Bronchial epithelial cell (primary cell): ENCODE data around the gene LIPK. TPM values are rescaled to one million over a fixed set of nuclear protein-coding genes. Genes with fewer than 3 reads are reported as not detected.

ENCODE experiments used
- DNase-seq: peaks from one replicate; pipeline ENCODE4 v3.0.0-alpha.2; 2010; ENCODE audit warnings: low read depth
- FAIRE-seq: peaks from 2 replicates; lab custom pipeline; 2011; peaks lifted over from hg19 to GRCh38; lab: Jason Lieb, UNC
- H3K27me3 ChIP-seq: 2 replicates; pipeline ENCODE4 v1.5.1; 2011; ENCODE audit warnings: low read length; ENCODE audit not compliant: control insufficient read depth, insufficient read depth
- H3K36me3 ChIP-seq: 2 replicates; pipeline ENCODE4 v1.5.1; 2011; ENCODE audit warnings: low read length; ENCODE audit not compliant: control insufficient read depth, insufficient read depth
- H3K4me3 ChIP-seq: 2 replicates; pipeline ENCODE4 v1.5.1; 2011; ENCODE audit warnings: mild to moderate bottlenecking, low read depth, low read length, control low read depth
- total RNA-seq: library from RNA; depleted of rRNA; stranded (reverse); fragments of >200 nt; gene quantifications from 2 replicates; pipeline ENCODE4 v1.2.1, GENCODE V29; 2014
- TF ChIP-seq, protein P1 (sequence below): IDR thresholded peaks from 2 replicates; pipeline ENCODE4 v1.5.1; 2011; ENCODE audit warnings: mild to moderate bottlenecking, moderate library complexity, low read length, control low read depth, inconsistent platforms; ENCODE audit not compliant: insufficient read depth, severe bottlenecking

The LIPK gene, protein sequence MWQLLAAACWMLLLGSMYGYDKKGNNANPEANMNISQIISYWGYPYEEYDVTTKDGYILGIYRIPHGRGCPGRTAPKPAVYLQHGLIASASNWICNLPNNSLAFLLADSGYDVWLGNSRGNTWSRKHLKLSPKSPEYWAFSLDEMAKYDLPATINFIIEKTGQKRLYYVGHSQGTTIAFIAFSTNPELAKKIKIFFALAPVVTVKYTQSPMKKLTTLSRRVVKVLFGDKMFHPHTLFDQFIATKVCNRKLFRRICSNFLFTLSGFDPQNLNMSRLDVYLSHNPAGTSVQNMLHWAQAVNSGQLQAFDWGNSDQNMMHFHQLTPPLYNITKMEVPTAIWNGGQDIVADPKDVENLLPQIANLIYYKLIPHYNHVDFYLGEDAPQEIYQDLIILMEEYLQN
- total RNA-seq, result 0.13 TPM in 1 of 2 replicates, not detected in the other

- no peaks in the 10 kb centered on the region for H3K36me3 ChIP-seq
- no peaks in the 10 kb centered on the region for H3K27me3 ChIP-seq
- FAIRE-seq, result no peak
- DNase-seq, result peak; percentile 94
- TF ChIP-seq, protein P1, sequence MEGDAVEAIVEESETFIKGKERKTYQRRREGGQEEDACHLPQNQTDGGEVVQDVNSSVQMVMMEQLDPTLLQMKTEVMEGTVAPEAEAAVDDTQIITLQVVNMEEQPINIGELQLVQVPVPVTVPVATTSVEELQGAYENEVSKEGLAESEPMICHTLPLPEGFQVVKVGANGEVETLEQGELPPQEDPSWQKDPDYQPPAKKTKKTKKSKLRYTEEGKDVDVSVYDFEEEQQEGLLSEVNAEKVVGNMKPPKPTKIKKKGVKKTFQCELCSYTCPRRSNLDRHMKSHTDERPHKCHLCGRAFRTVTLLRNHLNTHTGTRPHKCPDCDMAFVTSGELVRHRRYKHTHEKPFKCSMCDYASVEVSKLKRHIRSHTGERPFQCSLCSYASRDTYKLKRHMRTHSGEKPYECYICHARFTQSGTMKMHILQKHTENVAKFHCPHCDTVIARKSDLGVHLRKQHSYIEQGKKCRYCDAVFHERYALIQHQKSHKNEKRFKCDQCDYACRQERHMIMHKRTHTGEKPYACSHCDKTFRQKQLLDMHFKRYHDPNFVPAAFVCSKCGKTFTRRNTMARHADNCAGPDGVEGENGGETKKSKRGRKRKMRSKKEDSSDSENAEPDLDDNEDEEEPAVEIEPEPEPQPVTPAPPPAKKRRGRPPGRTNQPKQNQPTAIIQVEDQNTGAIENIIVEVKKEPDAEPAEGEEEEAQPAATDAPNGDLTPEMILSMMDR, result no peak
- H3K4me3 ChIP-seq, result no peak within 1 kb of the TSS
These were observed at the start of gene LIPK for GRCh38 chr10:88705958-88706357. Gene LIPK (plus strand): TSS chr10:88706249. CDS start chr10:88724544, 18,295 bp downstream.

- peak; percentile 88 for DNase-seq
- Histone ChIP-seq H3K36me3 (no peaks in the 10 kb centered on the region), H3K4me3 (no peak overlapping the region), H3K27me3 (no peaks in the 10 kb centered on the region)
- FAIRE-seq, result no peak
- TF ChIP-seq, protein P1, result no peak
These were observed 48.1 kb upstream of the LIPK start for GRCh38 chr10:88657901-88658300.

DNA sequence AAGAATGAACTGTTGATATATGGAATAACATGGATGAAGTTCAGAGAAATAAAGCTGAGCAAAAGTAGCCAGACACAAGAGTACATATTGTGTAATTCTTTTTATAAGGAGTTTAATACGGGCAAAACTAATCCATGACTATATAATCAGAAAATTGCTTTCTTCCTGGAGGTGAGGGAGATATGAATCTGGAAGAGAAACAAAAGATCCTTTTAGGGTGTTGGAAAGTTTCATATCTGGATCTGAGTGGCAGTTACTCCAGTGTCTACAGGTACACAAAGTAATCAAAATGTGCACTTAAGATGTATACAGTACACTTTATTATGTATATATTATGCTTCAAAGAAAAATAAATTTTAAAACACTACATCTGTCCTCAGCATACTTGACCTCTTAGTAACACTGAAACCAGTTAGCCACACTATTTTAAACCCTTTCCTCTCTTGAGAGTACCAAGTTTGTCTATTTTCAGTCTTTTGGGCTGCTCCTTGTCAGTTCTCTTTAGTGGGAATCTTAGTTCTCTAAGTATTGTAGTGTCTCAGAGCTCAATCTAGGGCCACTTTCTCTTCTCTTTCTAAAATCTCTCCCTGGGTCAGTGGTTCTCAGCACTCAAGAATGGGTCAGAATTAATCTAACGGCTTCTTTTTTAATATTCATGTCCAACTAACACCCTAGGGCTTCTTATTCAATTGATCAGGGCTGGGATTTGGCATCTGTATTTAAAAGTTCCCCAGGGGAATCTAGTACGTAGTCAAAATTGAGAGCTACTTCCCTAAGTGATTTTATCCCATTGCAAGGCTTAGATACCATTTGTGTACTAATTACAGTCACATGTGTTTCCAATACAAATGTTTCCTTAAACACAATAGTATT lies 46.1 kb upstream of the LIPK start:
- no peaks in the 10 kb centered on the region for H3K27me3 ChIP-seq
- no peak for FAIRE-seq
- H3K36me3 ChIP-seq, result no peaks in the 10 kb centered on the region
- DNase-seq, result no peak
- no peak overlapping the region for H3K4me3 ChIP-seq
- TF ChIP-seq, protein P1, result no peak

DNA sequence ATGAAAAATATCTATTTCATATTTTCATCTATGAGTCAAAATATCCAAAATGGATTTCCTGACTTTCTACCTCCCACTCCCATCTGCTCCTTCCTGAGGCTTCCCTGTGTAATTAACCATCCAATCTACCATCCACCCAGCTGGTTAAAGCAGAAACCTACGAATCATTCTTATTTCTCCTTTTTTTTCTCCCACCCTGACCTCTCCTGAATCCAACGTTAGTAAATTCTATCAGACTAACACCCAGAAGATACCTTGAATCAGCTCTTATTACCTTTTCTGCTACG lies 45.5 kb upstream of the LIPK start:
- FAIRE-seq (no peak), DNase-seq (no peak)
- TF ChIP-seq, protein P1, result no peak
- Histone ChIP-seq H3K4me3 (no peak overlapping the region), H3K27me3 (no peaks in the 10 kb centered on the region), H3K36me3 (no peaks in the 10 kb centered on the region)

DNA sequence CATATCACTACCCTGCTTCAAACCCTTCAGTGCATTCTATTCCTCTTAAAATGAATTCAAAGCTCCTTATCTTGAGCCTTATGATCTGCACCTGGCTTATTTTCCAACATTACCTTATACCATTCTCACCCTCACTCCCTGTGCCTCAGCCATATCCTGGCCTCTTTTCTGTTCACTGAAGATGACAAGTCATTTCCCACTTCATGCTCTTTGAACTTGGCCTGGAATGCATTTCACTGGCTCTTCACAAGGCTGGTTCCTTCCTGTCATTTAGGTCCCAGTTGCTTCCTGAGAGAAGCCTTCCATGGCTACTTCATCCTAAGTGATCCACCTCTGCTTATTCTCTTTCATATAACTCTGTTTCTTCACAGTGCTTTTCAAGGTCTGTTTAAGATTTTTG lies 45.0 kb upstream of the LIPK start:
- Histone ChIP-seq H3K4me3 (no peak overlapping the region), H3K27me3 (no peaks in the 10 kb centered on the region), H3K36me3 (no peaks in the 10 kb centered on the region)
- no peak for FAIRE-seq
- DNase-seq, result no peak
- TF ChIP-seq, protein P1, result no peak
